CD14-positive monocyte (primary cell): ENCODE results near the gene SSTR3. TPM values are rescaled to one million over a fixed set of nuclear protein-coding genes. Genes with fewer than 3 reads are reported as not detected.

Experiments used
- DNase-seq, 3 donors: peaks; one replicate each; pipeline ENCODE4 v3.0.0-alpha.2; 2011 to 2022
- H2AFZ ChIP-seq: 2 replicates; pipeline ENCODE4 v1.6.0; 2012; ENCODE audit warnings: mild to moderate bottlenecking, low read depth, low read length, inconsistent platforms; ENCODE audit not compliant: insufficient read depth, poor library complexity, severe bottlenecking
- H3K27ac ChIP-seq, 2 donors: 1 replicate in 1 of 2; 2 replicates in 1 of 2; pipeline ENCODE4 v1.5.1; 2012 to 2013; ENCODE audit warnings: low read length in 2 of 2, control low read depth in 1 of 2, inconsistent platforms in 1 of 2, low read depth in 1 of 2, mild to moderate bottlenecking in 1 of 2
- H3K27me3 ChIP-seq, 2 donors: one replicate each; pipeline versions ENCODE4 v1.6.0 to v1.6.1; 2011 to 2013; ENCODE audit warnings: low read length in 2 of 2; ENCODE audit not compliant: control insufficient read depth in 2 of 2, insufficient read depth in 2 of 2
- H3K36me3 ChIP-seq, 2 donors: replicated peaks in 1 of 2; 1 replicate in 1 of 2; 2 replicates in 1 of 2; pipeline versions ENCODE4 v1.5.1 to v1.6.1; 2012 to 2013; ENCODE audit warnings: low read length in 2 of 2, control low read depth in 1 of 2, inconsistent platforms in 1 of 2, mild to moderate bottlenecking in 1 of 2; ENCODE audit not compliant: insufficient read depth in 2 of 2, control insufficient read depth in 1 of 2
- H3K4me1 ChIP-seq, 2 donors: 1 replicate in 1 of 2; 2 replicates in 1 of 2; pipeline versions ENCODE4 v1.5.1 to v1.6.1; 2012 to 2013; ENCODE audit warnings: low read length in 2 of 2, control low read depth in 1 of 2, inconsistent platforms in 1 of 2, mild to moderate bottlenecking in 1 of 2, moderate library complexity in 1 of 2; ENCODE audit not compliant: insufficient read depth in 2 of 2, control insufficient read depth in 1 of 2
- H3K4me2 ChIP-seq: replicated peaks from 2 replicates; pipeline ENCODE3; 2012; ENCODE audit warnings: low read length, moderate library complexity, mild to moderate bottlenecking; ENCODE audit not compliant: poor library complexity, severe bottlenecking; ENCODE audit errors: extremely low read depth
- H3K4me3 ChIP-seq, 3 experiments: fragments of 200-600 bp in 1 of 3; sonication (generic) in 1 of 3; replicated peaks in 1 of 3; 1 replicate in 2 of 3; 2 replicates in 1 of 3; pipeline ENCODE4 v1.5.1; 2011 to 2013; ENCODE audit warnings: low read length in 3 of 3, mild to moderate bottlenecking in 3 of 3, control low read depth in 2 of 3, low read depth in 2 of 3, inconsistent platforms in 1 of 3, moderate library complexity in 1 of 3
- H3K79me2 ChIP-seq: 2 replicates; pipeline ENCODE4 v1.6.0; 2012; ENCODE audit warnings: mild to moderate bottlenecking, control low read depth, inconsistent platforms, low read length, moderate library complexity; ENCODE audit not compliant: insufficient read depth
- H3K9ac ChIP-seq: 2 replicates; pipeline ENCODE4 v1.6.0; 2017; ENCODE audit warnings: low read length, mild to moderate bottlenecking; ENCODE audit not compliant: insufficient read depth, poor library complexity, severe bottlenecking
- H3K9me3 ChIP-seq, 2 donors: replicated peaks in 1 of 2; 1 replicate in 1 of 2; 2 replicates in 1 of 2; pipeline versions ENCODE4 v1.5.1 to v1.6.1; 2012 to 2013; ENCODE audit warnings: low read length in 2 of 2, control low read depth in 1 of 2; ENCODE audit not compliant: control insufficient read depth in 1 of 2, insufficient read depth in 1 of 2
- H4K20me1 ChIP-seq: 2 replicates; pipeline ENCODE4 v1.6.0; 2012; ENCODE audit warnings: mild to moderate bottlenecking, low read length, control low read depth, moderate library complexity; ENCODE audit not compliant: insufficient read depth
- H3K27ac Mint-ChIP-seq, 7 donors: one replicate each; pipeline ENCODE4 v1.8.0; 2020; ENCODE audit warnings: mild to moderate bottlenecking in 7 of 7, mixed read lengths in 7 of 7, moderate library complexity in 6 of 7, inconsistent platforms in 2 of 7
- H3K27me3 Mint-ChIP-seq, 3 donors: one replicate each; pipeline ENCODE4 v1.8.0; 2021 to 2022; ENCODE audit warnings: low read depth in 3 of 3, mild to moderate bottlenecking in 3 of 3, mixed read lengths in 3 of 3, moderate library complexity in 3 of 3, inconsistent platforms in 1 of 3
- H3K36me3 Mint-ChIP-seq, 2 donors: one replicate each; pipeline ENCODE4 v1.8.0; 2020; ENCODE audit warnings: mixed read lengths in 2 of 2, inconsistent platforms in 1 of 2, mild to moderate bottlenecking in 1 of 2
- H3K4me1 Mint-ChIP-seq: one replicate; pipeline ENCODE4 v1.8.0; 2020; ENCODE audit warnings: mild to moderate bottlenecking, mixed read lengths
- H3K4me3 Mint-ChIP-seq, 2 donors: one replicate each; pipeline ENCODE4 v1.8.0; 2020; ENCODE audit warnings: mild to moderate bottlenecking in 2 of 2, mixed read lengths in 2 of 2, moderate library complexity in 1 of 2
- H3K9me3 Mint-ChIP-seq, 7 donors: one replicate each; pipeline ENCODE4 v1.8.0; 2020 to 2022; ENCODE audit warnings: mixed read lengths in 7 of 7, mild to moderate bottlenecking in 6 of 7, moderate library complexity in 6 of 7, inconsistent platforms in 2 of 7
- CTCF ChIP-seq: fragments of 200-600 bp; IDR thresholded peaks from one replicate; pipeline ENCODE4 v1.8.0; 2022; ENCODE audit warnings: antibody characterized with exemption, mild to moderate bottlenecking
- WGBS: methylation state at CpG from one replicate; pipeline ENCODE4 v1.1.5; 2013; ENCODE audit warnings: missing lambda C conversion rate; ENCODE audit not compliant: insufficient coverage; 5-methylcytosine and 5-hydroxymethylcytosine counted together
- intact Hi-C, 2 donors: fragments of 100-400 bp; cut with micrococcal nuclease; formaldehyde crosslinking; loops; one replicate each; pipeline versions ENCODE4 v1.15.0 to v1.15.1; 2023
- polyA plus RNA-seq, 3 donors: library from polyadenylated mRNA; depleted of rRNA in 1 of 3; unstranded in 2 of 3; stranded (reverse) in 1 of 3; fragments of 300-500 nt in 2 of 3; fragments of >200 nt in 1 of 3; fragmentation: Illumina TruSeq in 2 of 3; gene quantifications; 1 replicate in 2 of 3; 2 replicates in 1 of 3; pipeline ENCODE4 v1.2.3, GENCODE V29; 2012 to 2021

Gene SSTR3
- polyA plus RNA-seq, 3 donors, result 0.04 TPM; not detected in 2

- no peak for TF ChIP-seq CTCF
- peak overlapping the region; percentile 83 to 99 (median 87) for H3K27ac Mint-ChIP-seq
- Histone ChIP-seq H3K9me3 (no peaks in the 10 kb centered on the region), H3K36me3 (peaks cover 85 to 99% of the 10 kb centered on the region in 2 donors), H3K79me2 (peaks cover 97% of the 10 kb centered on the region), H3K9ac (no peak overlapping the region), H3K4me3 (no peak overlapping the region), H3K27me3 (no peaks in the 10 kb centered on the region), H2AFZ (no peak overlapping the region), H3K27ac (peak overlapping the region; percentile 1 to 77), H3K4me2 (no peak overlapping the region), H4K20me1 (peaks cover 100% of the 10 kb centered on the region), H3K4me1 (peaks cover 85 to 99% of the 10 kb centered on the region in 2 donors)
- H3K36me3 Mint-ChIP-seq, result peaks cover 86 to 100% of the 10 kb centered on the region in 2 donors
- H3K4me1 Mint-ChIP-seq, result peaks cover 95% of the 10 kb centered on the region
- intact Hi-C loops, result no loop called here
- peak overlapping the region in 1 of 2 donors; percentile 9 for H3K4me3 Mint-ChIP-seq
- 38% methylated on average over 1 of the region's 3 CpGs for WGBS
- peak in 2 of 3 donors; percentile 33 to 54 for DNase-seq
- H3K27me3 Mint-ChIP-seq, result peaks cover 0 to 1% (median 0%) of the 10 kb centered on the region in 3 donors
- H3K9me3 Mint-ChIP-seq, result no peaks in the 10 kb centered on the region
Observed at GRCh38 chr22:37235897-37236607, 23.8 kb upstream of the SSTR3 start.

GRCh38 chr22:37234736-37235711, 22.7 kb upstream of the SSTR3 start:
- peaks cover 84 to 99% of the 10 kb centered on the region in 2 donors for H3K4me1 ChIP-seq
- peaks cover 99% of the 10 kb centered on the region for H4K20me1 ChIP-seq
- H3K27ac Mint-ChIP-seq, result peak overlapping the region; percentile 59 to 99 (median 83)
- no peak overlapping the region for H3K4me3 ChIP-seq
- intact Hi-C loops, result no loop called here
- no peak overlapping the region for H2AFZ ChIP-seq
- no peak overlapping the region for H3K9ac ChIP-seq
- no peak overlapping the region for H3K4me2 ChIP-seq
- peaks cover 80 to 94% of the 10 kb centered on the region in 2 donors for H3K36me3 ChIP-seq
- H3K79me2 ChIP-seq, result peaks cover 93% of the 10 kb centered on the region
- peaks cover 82 to 97% of the 10 kb centered on the region in 2 donors for H3K36me3 Mint-ChIP-seq
- H3K4me3 Mint-ChIP-seq, result peak overlapping the region in 1 of 2 donors; percentile 20
- no peak for TF ChIP-seq CTCF
- H3K9me3 Mint-ChIP-seq, result no peaks in the 10 kb centered on the region
- WGBS, result 76% methylated on average over 14 of the region's 16 CpGs
- H3K27me3 Mint-ChIP-seq, result peaks cover 0 to 1% (median 0%) of the 10 kb centered on the region in 3 donors
- no peak for DNase-seq
- no peaks in the 10 kb centered on the region for H3K27me3 ChIP-seq
- no peaks in the 10 kb centered on the region for H3K9me3 ChIP-seq
- peaks cover 95% of the 10 kb centered on the region for H3K4me1 Mint-ChIP-seq
- peak overlapping the region; percentile 24 to 77 for H3K27ac ChIP-seq
